ENCODE measurements around the gene CD6.
A peak's percentile ranks its signal among the peaks of the same experiment; 100 is the strongest.

DNA sequence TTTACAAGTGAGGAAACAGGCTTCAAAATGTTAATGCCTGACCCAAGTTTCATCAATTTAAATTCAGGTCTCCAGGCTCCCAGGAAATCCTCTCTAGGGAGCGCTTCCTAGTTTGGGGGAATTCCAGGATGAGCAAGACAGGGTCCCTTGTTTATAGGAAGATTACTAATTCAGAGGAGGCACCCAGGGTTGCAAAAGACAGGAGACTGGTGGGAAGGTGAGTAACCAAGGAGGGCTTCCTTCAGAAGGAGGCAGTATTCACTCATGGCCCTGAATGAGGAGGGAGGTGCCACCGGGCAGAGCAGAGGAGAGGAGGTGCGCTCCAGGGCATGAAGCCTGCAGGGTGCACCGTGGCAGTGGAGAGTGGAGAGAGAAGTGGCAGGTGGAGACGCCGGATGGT lies 45.6 kb upstream of the CD6 start:
- TF ChIP-seq, protein P1, sequence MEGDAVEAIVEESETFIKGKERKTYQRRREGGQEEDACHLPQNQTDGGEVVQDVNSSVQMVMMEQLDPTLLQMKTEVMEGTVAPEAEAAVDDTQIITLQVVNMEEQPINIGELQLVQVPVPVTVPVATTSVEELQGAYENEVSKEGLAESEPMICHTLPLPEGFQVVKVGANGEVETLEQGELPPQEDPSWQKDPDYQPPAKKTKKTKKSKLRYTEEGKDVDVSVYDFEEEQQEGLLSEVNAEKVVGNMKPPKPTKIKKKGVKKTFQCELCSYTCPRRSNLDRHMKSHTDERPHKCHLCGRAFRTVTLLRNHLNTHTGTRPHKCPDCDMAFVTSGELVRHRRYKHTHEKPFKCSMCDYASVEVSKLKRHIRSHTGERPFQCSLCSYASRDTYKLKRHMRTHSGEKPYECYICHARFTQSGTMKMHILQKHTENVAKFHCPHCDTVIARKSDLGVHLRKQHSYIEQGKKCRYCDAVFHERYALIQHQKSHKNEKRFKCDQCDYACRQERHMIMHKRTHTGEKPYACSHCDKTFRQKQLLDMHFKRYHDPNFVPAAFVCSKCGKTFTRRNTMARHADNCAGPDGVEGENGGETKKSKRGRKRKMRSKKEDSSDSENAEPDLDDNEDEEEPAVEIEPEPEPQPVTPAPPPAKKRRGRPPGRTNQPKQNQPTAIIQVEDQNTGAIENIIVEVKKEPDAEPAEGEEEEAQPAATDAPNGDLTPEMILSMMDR (IDR thresholded peaks at IDR 0.05): 0 out of 3 replicates have a peak, but pooled peaks have one; percentile 6
- TF ChIP-seq MAFK (IDR thresholded peaks at IDR 0.05; ENCODE audit: partially characterized antibody) (no peak), JUN (IDR thresholded peaks at IDR 0.05) (no peak), FOSL2 (IDR thresholded peaks at IDR 0.05) (no peak), FOSL2 (CRISPR knock-in tag; IDR thresholded peaks at IDR 0.05) (peak; percentile 50), CHD2 (IDR thresholded peaks at IDR 0.05; ENCODE audit: low read length, partially characterized antibody) (no peak), HOXA7 (CRISPR knock-in tag; IDR thresholded peaks at IDR 0.05) (no peak), TP53 (CRISPR knock-in tag; IDR thresholded peaks at IDR 0.05) (no peak), POLR2A (IDR thresholded peaks at IDR 0.05; ENCODE audit: low read length) (no peak), EP300 (IDR thresholded peaks at IDR 0.05) (no peak), RCOR1 (IDR thresholded peaks at IDR 0.05; ENCODE audit: low read depth, low read length) (no peak)
- TF ChIP-seq, protein P2, sequence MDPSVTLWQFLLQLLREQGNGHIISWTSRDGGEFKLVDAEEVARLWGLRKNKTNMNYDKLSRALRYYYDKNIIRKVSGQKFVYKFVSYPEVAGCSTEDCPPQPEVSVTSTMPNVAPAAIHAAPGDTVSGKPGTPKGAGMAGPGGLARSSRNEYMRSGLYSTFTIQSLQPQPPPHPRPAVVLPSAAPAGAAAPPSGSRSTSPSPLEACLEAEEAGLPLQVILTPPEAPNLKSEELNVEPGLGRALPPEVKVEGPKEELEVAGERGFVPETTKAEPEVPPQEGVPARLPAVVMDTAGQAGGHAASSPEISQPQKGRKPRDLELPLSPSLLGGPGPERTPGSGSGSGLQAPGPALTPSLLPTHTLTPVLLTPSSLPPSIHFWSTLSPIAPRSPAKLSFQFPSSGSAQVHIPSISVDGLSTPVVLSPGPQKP (IDR thresholded peaks at IDR 0.05; ENCODE audit: low read depth, low read length): no peak
- TF ChIP-seq, protein P3, sequence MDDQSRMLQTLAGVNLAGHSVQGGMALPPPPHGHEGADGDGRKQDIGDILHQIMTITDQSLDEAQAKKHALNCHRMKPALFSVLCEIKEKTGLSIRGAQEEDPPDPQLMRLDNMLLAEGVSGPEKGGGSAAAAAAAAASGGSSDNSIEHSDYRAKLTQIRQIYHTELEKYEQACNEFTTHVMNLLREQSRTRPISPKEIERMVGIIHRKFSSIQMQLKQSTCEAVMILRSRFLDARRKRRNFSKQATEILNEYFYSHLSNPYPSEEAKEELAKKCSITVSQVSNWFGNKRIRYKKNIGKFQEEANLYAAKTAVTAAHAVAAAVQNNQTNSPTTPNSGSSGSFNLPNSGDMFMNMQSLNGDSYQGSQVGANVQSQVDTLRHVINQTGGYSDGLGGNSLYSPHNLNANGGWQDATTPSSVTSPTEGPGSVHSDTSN (IDR thresholded peaks at IDR 0.05): no peak
